HG03342 (cell line): ENCODE measurements around the gene TPD52L1.

Experiments used
- ATAC-seq: cut with Tn5 transposase; IDR thresholded peaks from one replicate; pipeline ENCODE4 v1.9.1; 2021; ENCODE audit warnings: mild to moderate bottlenecking, moderate library complexity; ENCODE audit not compliant: unreplicated experiment

TPD52L1 gene

GRCh38 chr6:125301435-125302391, 148.1 kb downstream of the TPD52L1 start, which contains the start of gene HDDC2:
TSS of gene HDDC2 (minus strand) at chr6:125301967. CDS start at chr6:125301932, 35 bp downstream.
- peak; percentile 82 for ATAC-seq

GRCh38 chr6:125302840-125303511, 149.4 kb downstream of the TPD52L1 start:
- no peak for ATAC-seq

DNA sequence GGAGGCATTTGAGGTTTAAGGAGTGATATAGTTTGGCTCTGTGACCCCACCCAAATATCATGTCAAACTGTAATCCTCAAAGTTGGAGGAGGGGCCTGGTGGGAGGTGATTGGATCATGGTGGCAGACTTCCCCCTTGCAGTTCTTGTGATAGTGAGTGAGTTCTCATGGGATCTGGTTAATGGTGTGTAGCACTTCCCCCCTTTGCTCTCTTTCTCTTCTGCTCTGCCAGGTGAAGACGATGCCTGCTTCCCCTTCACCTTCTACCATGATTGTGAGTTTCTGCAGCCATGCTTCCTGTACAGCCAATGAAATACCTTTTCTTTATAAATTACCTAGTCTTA, 149.9 kb downstream of the TPD52L1 start:
- ATAC-seq = no peak

GRCh38 chr6:125304970-125305660, 151.5 kb downstream of the TPD52L1 start:
- ATAC-seq = no peak

DNA sequence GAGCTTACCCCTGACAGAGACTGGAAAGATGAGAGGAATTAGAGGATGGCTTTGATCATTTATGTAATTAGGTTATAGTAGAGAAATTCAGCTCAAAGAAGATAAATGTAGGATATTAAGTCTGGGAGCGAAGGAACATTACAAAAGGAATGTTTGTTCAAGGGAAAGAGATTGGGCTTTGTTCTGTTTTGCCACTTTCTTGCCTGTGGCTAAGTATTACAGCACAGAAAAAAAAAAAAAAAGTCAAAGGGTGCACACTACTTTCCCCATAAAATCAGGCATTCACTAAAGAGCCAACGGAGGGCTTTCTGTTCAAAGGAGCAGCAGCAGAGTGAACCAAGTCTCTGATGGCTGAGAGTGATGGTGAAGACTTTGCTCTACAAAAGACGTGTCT, 153.2 kb downstream of the TPD52L1 start:
- ATAC-seq = no peak

DNA sequence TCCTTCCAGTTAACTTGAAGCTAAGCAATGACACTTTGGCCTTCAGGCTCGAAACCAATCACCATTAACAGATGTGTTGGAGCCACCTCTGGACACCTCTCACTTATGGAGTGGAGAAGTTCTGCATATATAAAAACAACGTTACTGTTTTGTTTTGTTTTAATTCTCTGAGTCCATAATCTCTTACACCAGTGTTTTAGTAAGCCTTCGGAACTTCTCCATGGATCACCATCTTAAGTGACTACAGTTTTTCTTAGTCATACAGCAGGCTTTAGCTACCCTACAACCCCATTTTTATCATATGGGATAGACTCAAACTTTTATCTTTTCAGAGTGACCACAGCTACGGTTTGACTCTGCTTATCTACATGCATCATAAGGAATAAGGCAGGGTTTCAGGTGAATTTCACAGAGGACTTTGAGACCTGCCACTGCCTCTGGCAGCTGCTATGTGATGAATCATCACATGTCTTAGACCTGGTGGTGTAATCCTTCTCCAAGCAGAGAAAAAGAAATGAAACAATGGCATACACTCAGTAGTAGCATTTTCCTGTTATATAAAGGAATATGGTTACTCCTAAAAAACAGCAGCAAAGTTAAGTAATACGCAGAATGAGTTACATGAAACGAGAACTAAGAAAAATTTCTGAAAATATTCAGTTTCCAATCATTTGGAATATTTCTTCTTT, 153.7 kb downstream of the TPD52L1 start:
- no peak for ATAC-seq

DNA sequence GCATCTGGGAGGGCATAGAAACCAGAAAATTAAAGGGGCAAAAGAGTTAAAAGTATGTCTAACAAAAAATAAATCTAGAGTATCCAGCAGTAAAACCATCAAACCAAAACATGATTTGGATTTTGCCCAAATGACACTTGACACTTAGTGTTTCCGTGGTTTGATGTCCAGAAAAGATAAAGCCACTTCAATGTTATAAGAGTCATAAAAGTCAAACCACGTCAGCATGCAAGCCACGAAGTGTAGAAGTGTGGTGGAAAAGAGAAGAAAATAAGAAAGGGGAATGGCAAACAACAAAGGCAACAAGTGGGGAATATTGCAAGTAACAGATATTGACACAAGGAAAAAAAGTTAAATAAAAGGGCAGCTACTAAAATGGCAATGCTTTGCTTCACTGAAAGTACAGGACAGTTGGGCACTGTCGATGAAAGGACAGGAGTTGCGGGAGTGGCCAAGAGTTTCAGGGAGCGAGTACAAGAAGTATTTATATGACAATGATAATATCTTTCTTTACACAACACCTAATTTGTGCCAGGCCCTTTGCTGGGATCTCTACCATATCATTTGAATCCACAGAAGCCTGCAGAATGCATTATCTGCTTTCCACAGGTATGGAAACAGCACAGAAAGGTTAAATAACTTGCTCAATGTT, 154.5 kb downstream of the TPD52L1 start:
- no peak for ATAC-seq

GRCh38 chr6:125310994-125311649, 157.5 kb downstream of the TPD52L1 start:
- ATAC-seq = peak; percentile 82

DNA sequence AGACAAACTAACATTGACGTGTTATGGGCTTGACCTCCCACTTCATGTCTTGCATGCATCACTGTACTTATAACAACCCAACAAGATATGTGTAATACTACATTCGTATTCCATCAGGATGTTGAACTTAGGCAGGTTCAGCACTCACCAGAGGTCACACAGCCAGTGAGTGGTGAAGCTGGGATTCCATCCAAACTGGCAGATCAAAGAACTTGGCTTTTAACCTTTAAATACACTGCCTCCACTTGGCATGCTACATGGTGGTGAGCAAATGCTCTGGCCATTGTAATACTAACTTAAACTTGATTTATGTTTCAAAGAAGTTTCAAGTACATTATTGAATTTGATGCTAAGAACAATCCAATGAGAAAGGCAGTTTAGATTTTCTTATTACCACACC, 158.9 kb downstream of the TPD52L1 start:
- ATAC-seq = no peak

- ATAC-seq = no peak
Observed at GRCh38 chr6:125312950-125313349, 159.4 kb downstream of the TPD52L1 start.
